DND-41 (cell line): ENCODE measurements around the gene SERPINA3.

Experiments
- ATAC-seq: fragments of 200-7000 bp; cut with Tn5 transposase; 3 replicates; pipeline ENCODE4 v1.9.1; 2021; ENCODE audit warnings: low read depth; ENCODE audit not compliant: insufficient read depth
- DNase-seq: peaks from one replicate; pipeline ENCODE4 v3.0.0-alpha.2; 2020
- H2AFZ ChIP-seq: 2 replicates; pipeline ENCODE4 v1.6.0; 2012; ENCODE audit warnings: low read depth, low read length
- H3K27ac ChIP-seq: 2 replicates; pipeline ENCODE4 v1.5.1; 2012; ENCODE audit warnings: low read length, inconsistent platforms
- H3K27me3 ChIP-seq: fragments of 200-600 bp; sonication (generic); 2 replicates; pipeline ENCODE4 v1.6.0; 2012; ENCODE audit warnings: low read length, mild to moderate bottlenecking, inconsistent platforms; ENCODE audit not compliant: insufficient read depth, poor library complexity
- H3K36me3 ChIP-seq: 2 replicates; pipeline ENCODE4 v1.5.1; 2012; ENCODE audit warnings: low read length, inconsistent platforms; ENCODE audit not compliant: insufficient read depth
- H3K4me1 ChIP-seq: 2 replicates; pipeline ENCODE4 v1.5.1; 2012; ENCODE audit warnings: mild to moderate bottlenecking, low read length; ENCODE audit not compliant: insufficient read depth
- H3K4me2 ChIP-seq: 2 replicates; pipeline ENCODE4 v1.6.0; 2012; ENCODE audit warnings: mild to moderate bottlenecking, moderate library complexity, low read length, inconsistent platforms; ENCODE audit not compliant: insufficient read depth
- H3K4me3 ChIP-seq, 2 experiments: fragments of 200-600 bp in 1 of 2; shearing (Covaris generic) in 1 of 2; 2 replicates each; pipeline ENCODE4 v1.5.1; 2012 to 2016; ENCODE audit warnings: inconsistent platforms in 2 of 2, low read length in 2 of 2, mild to moderate bottlenecking in 2 of 2, low read depth in 1 of 2, moderate library complexity in 1 of 2
- H3K79me2 ChIP-seq: 2 replicates; pipeline ENCODE4 v1.6.0; 2012; ENCODE audit warnings: low read length, inconsistent platforms; ENCODE audit not compliant: insufficient read depth
- H3K9ac ChIP-seq: 2 replicates; pipeline ENCODE4 v1.6.0; 2012; ENCODE audit warnings: low read depth, mild to moderate bottlenecking, inconsistent platforms, low read length, moderate library complexity
- H3K9me3 ChIP-seq: 2 replicates; pipeline ENCODE4 v1.5.1; 2012; ENCODE audit warnings: low read length, moderate library complexity, mild to moderate bottlenecking, inconsistent platforms; ENCODE audit not compliant: insufficient read depth, severe bottlenecking
- H4K20me1 ChIP-seq: 2 replicates; pipeline ENCODE4 v1.6.0; 2012; ENCODE audit warnings: low read length; ENCODE audit not compliant: insufficient read depth
- CTCF ChIP-seq: IDR thresholded peaks from 2 replicates; pipeline ENCODE4 v1.5.1; 2012; ENCODE audit warnings: borderline replicate concordance, low read length, moderate library complexity, mild to moderate bottlenecking; ENCODE audit not compliant: poor library complexity, severe bottlenecking; ENCODE audit errors: extremely low read depth
- EZH2 ChIP-seq: IDR thresholded peaks from 3 replicates; pipeline ENCODE4 v1.6.1; 2012; ENCODE audit warnings: borderline replicate concordance, low read depth, mild to moderate bottlenecking, moderate library complexity, low read length, inconsistent platforms; ENCODE audit not compliant: severe bottlenecking

SERPINA3 gene

GRCh38 chr14:94625353-94625635, 13.1 kb downstream of the SERPINA3 start:
- Histone ChIP-seq H3K27me3 (no peaks in the 10 kb centered on the region), H3K9ac (no peak overlapping the region), H3K4me1 (no peaks in the 10 kb centered on the region), H3K4me2 (no peak overlapping the region), H3K4me3 (no peak overlapping the region), H4K20me1 (no peaks in the 10 kb centered on the region), H3K36me3 (no peaks in the 10 kb centered on the region), H3K79me2 (no peaks in the 10 kb centered on the region), H3K27ac (no peak overlapping the region), H2AFZ (no peak overlapping the region), H3K9me3 (no peaks in the 10 kb centered on the region)
- no peak for ATAC-seq
- DNase-seq, result no peak
- TF ChIP-seq EZH2 (no peak), CTCF (no peak)

- Histone ChIP-seq H3K36me3 (no peaks in the 10 kb centered on the region), H3K4me1 (no peaks in the 10 kb centered on the region), H3K4me3 (no peak overlapping the region), H3K4me2 (no peak overlapping the region), H3K9me3 (no peaks in the 10 kb centered on the region), H3K9ac (no peak overlapping the region), H3K27me3 (no peaks in the 10 kb centered on the region), H3K79me2 (no peaks in the 10 kb centered on the region), H3K27ac (no peak overlapping the region), H4K20me1 (no peaks in the 10 kb centered on the region), H2AFZ (no peak overlapping the region)
- DNase-seq (no peak), ATAC-seq (no peak)
- TF ChIP-seq EZH2 (no peak), CTCF (no peak)
Measured at GRCh38 chr14:94628578-94628977, 16.4 kb downstream of the SERPINA3 start.

- no peak overlapping the region for H3K4me3 ChIP-seq
- no peak for DNase-seq
- H4K20me1 ChIP-seq, result no peaks in the 10 kb centered on the region
- no peak overlapping the region for H3K4me2 ChIP-seq
- H3K27me3 ChIP-seq, result no peaks in the 10 kb centered on the region
- ATAC-seq, result no peak
- no peaks in the 10 kb centered on the region for H3K36me3 ChIP-seq
- no peaks in the 10 kb centered on the region for H3K4me1 ChIP-seq
- no peak overlapping the region for H2AFZ ChIP-seq
- no peaks in the 10 kb centered on the region for H3K9me3 ChIP-seq
- H3K27ac ChIP-seq, result no peak overlapping the region
- TF ChIP-seq CTCF (no peak), EZH2 (no peak)
- H3K9ac ChIP-seq, result no peak overlapping the region
- H3K79me2 ChIP-seq, result no peaks in the 10 kb centered on the region
Measured at GRCh38 chr14:94630396-94630795, 18.2 kb downstream of the SERPINA3 start.

- no peak overlapping the region for H3K9ac ChIP-seq
- no peaks in the 10 kb centered on the region for H3K9me3 ChIP-seq
- no peaks in the 10 kb centered on the region for H3K79me2 ChIP-seq
- H2AFZ ChIP-seq, result no peak overlapping the region
- H3K4me1 ChIP-seq, result no peaks in the 10 kb centered on the region
- H4K20me1 ChIP-seq, result no peaks in the 10 kb centered on the region
- ATAC-seq (no peak), DNase-seq (no peak)
- no peak overlapping the region for H3K27ac ChIP-seq
- H3K27me3 ChIP-seq, result no peaks in the 10 kb centered on the region
- no peak for TF ChIP-seq EZH2
- no peak for TF ChIP-seq CTCF
- no peak overlapping the region for H3K4me2 ChIP-seq
- H3K4me3 ChIP-seq, result no peak overlapping the region
- H3K36me3 ChIP-seq, result no peaks in the 10 kb centered on the region
Measured at GRCh38 chr14:94631050-94631449, 18.9 kb downstream of the SERPINA3 start.
